K562 (cell line): ENCODE measurements around the gene RNLS. TPM values are rescaled to one million over a fixed set of nuclear protein-coding genes. Genes with fewer than 3 reads are reported as not detected.

Experiments used
- ATAC-seq: fragments of 200-7000 bp; cut with Tn5 transposase; 3 replicates; pipeline ENCODE4 v1.9.1; 2020; ENCODE audit warnings: moderate library complexity
- BruUV-seq: library from RNA; stranded (reverse); fragments of 400-500 nt; replicated peaks from 2 replicates; lab custom pipeline; 2021; lab: Mats Ljungman, UMichigan
- CTCF ChIA-PET: fragments of 300-600 bp; formaldehyde crosslinking; extraction: SDS; loops from one replicate; lab custom pipeline; 2021; ENCODE audit warnings: low intra/inter-chr PET ratio; lab: Yijun Ruan, JAX
- POLR2A ChIA-PET: fragments of 300-600, 350-650 bp; sonication (Branson Sonifier 250); formaldehyde crosslinking; extraction: SDS; loops from one replicate; lab custom pipeline; 2021; ENCODE audit warnings: antibody characterized with exemption, inconsistent platforms; lab: Yijun Ruan, JAX
- DNase-seq, 4 experiments: peaks; one replicate each; pipeline versions ENCODE4 v3.0.0 to v3.0.0-alpha.2; 2011 to 2018; ENCODE audit warnings: low spot score in 3 of 4, mixed read lengths in 3 of 4; ENCODE audit errors: extremely low read depth in 1 of 4
- FAIRE-seq: peaks from 2 replicates; lab custom pipeline; 2011; peaks lifted over from hg19 to GRCh38; lab: Jason Lieb, UNC
- H2AFZ ChIP-seq: 2 replicates; pipeline ENCODE4 v1.6.0; 2011; ENCODE audit warnings: low read depth, low read length, control low read depth, inconsistent platforms
- H3K27ac ChIP-seq: fragments of 200-600 bp; 3 replicates; pipeline ENCODE4 v1.8.0; 2011; ENCODE audit warnings: low read depth, mild to moderate bottlenecking, control low read depth, inconsistent platforms, low read length, moderate library complexity, mixed read lengths; ENCODE audit errors: extremely low read depth
- H3K27me3 ChIP-seq, 2 experiments: fragments of 300-600 bp in 1 of 2; 2 replicates in 1 of 2; 3 replicates in 1 of 2; pipeline versions ENCODE4 v1.6.0 to v1.8.0; 2011; ENCODE audit warnings: inconsistent platforms in 2 of 2, low read length in 2 of 2, mild to moderate bottlenecking in 1 of 2, mixed read lengths in 1 of 2, moderate library complexity in 1 of 2; ENCODE audit not compliant: control insufficient read depth in 2 of 2, insufficient read depth in 2 of 2
- H3K36me3 ChIP-seq: fragments of 300-600 bp; 3 replicates; pipeline ENCODE4 v1.8.0; 2011; ENCODE audit warnings: mild to moderate bottlenecking, low read length, inconsistent platforms; ENCODE audit not compliant: control insufficient read depth, insufficient read depth
- H3K4me1 ChIP-seq, 2 experiments: fragments of 200-600 bp in 1 of 2; replicated peaks in 1 of 2; 2 replicates in 1 of 2; 3 replicates in 1 of 2; pipeline versions ENCODE4 v1.5.1 to v1.8.0; 2011; ENCODE audit warnings: inconsistent platforms in 2 of 2, low read length in 2 of 2, mild to moderate bottlenecking in 1 of 2, mixed read lengths in 1 of 2, moderate library complexity in 1 of 2; ENCODE audit not compliant: control insufficient read depth in 2 of 2, insufficient read depth in 2 of 2
- H3K4me2 ChIP-seq: 2 replicates; pipeline ENCODE4 v1.6.1; 2011; ENCODE audit warnings: low read length, control low read depth, inconsistent platforms, mixed read lengths; ENCODE audit not compliant: insufficient read depth
- H3K4me3 ChIP-seq: fragments of 200-600 bp; sonication (generic), shearing (Covaris generic); 2 replicates; pipeline ENCODE4 v1.5.1; 2016; ENCODE audit warnings: control low read depth, inconsistent platforms
- H3K79me2 ChIP-seq: fragments of 200-600 bp; 3 replicates; pipeline ENCODE4 v1.8.0; 2011; ENCODE audit warnings: low read length, inconsistent platforms; ENCODE audit not compliant: control insufficient read depth, insufficient read depth
- H3K9ac ChIP-seq, 2 experiments: 2 replicates each; pipeline versions ENCODE4 v1.6.0 to v1.6.1; 2011; ENCODE audit warnings: low read depth in 2 of 2, low read length in 2 of 2, control low read depth in 1 of 2, inconsistent platforms in 1 of 2, mild to moderate bottlenecking in 1 of 2, mixed read lengths in 1 of 2; ENCODE audit not compliant: insufficient read depth in 1 of 2
- H3K9me1 ChIP-seq: one replicate; pipeline ENCODE4 v1.6.0; 2011; ENCODE audit warnings: inconsistent platforms, mild to moderate bottlenecking, low read length, moderate library complexity; ENCODE audit not compliant: control insufficient read depth, insufficient read depth
- H3K9me3 ChIP-seq: replicated peaks from 2 replicates; pipeline ENCODE4 v1.5.1; 2011; ENCODE audit warnings: low read depth, low read length, inconsistent platforms; ENCODE audit not compliant: control insufficient read depth, insufficient read depth
- H4K20me1 ChIP-seq: replicated peaks from 2 replicates; pipeline ENCODE4 v1.6.1; 2011; ENCODE audit warnings: low read length, inconsistent platforms, mixed read lengths; ENCODE audit not compliant: control insufficient read depth, insufficient read depth
- MTA3 ChIP-seq: fragments of 450-650 bp; formaldehyde crosslinking; IDR thresholded peaks from 2 replicates; pipeline ENCODE4 v1.6.1; 2017; ENCODE audit warnings: mild to moderate bottlenecking, borderline replicate concordance
- PCBP2 ChIP-seq: fragments of 200-400 bp; formaldehyde crosslinking; IDR thresholded peaks from 2 replicates; pipeline ENCODE4 v1.6.1; 2018; ENCODE audit warnings: low read length, low read depth, mild to moderate bottlenecking, moderate library complexity; ENCODE audit not compliant: poor library complexity, severe bottlenecking
- PRMT5 ChIP-seq: sonication (generic); formaldehyde crosslinking; IDR thresholded peaks from 2 replicates; pipeline ENCODE4 v1.5.0; 2020; ENCODE audit warnings: missing genetic modification reagents
- SETDB1 ChIP-seq: IDR thresholded peaks from one replicate; pipeline ENCODE4 v1.6.1; 2012; ENCODE audit warnings: low read length, control low read depth, inconsistent platforms
- ZNF318 ChIP-seq, 2 experiments: fragments of 450-650 bp; IDR thresholded peaks; 2 replicates each; pipeline ENCODE4 v1.6.1; 2016; ENCODE audit warnings: mild to moderate bottlenecking in 2 of 2, borderline replicate concordance in 1 of 2, low read depth in 1 of 2, moderate library complexity in 1 of 2
- WGBS: fragments of 100-300 bp; shearing (Covaris generic); methylation state at CpG from one replicate; pipeline ENCODE4 v1.1.6; 2016; ENCODE audit warnings: low coverage, mixed read lengths; ENCODE audit not compliant: insufficient coverage; ENCODE audit errors: missing lambda C conversion rate; 5-methylcytosine and 5-hydroxymethylcytosine counted together
- in situ Hi-C: fragments of 300-500 bp; cut with MboI; formaldehyde crosslinking; loops from 4 replicates; pipeline ENCODE4 v1.15.0; 2018; ENCODE audit warnings: inconsistent platforms, mixed read lengths
- intact Hi-C: fragments of 100-400 bp; cut with micrococcal nuclease; formaldehyde crosslinking; loops from 2 replicates; pipeline ENCODE4 v1.14.2; 2022
- polyA plus RNA-seq, 8 experiments: library from polyadenylated mRNA; depleted of rRNA in 4 of 8; stranded (reverse) in 5 of 8; unstranded in 3 of 8; fragments of >200 nt; fragmentation: Nextera tagmentation in 2 of 8; fragmentation: Illumina TruSeq in 1 of 8; extraction: Ambion mirVana in 2 of 8; extraction: Trizol in 1 of 8; gene quantifications; 2 replicates each; pipeline versions ENCODE4 v1.2.1 to v1.2.3, GENCODE V29; 2011 to 2014; ENCODE audit warnings: inconsistent platforms in 1 of 8, missing spikeins in 1 of 8
- total RNA-seq, 7 experiments: library from RNA; depleted of rRNA in 6 of 7; stranded (reverse); fragments of >200 nt in 6 of 7; fragmentation: Illumina TruSeq in 2 of 7; extraction: Trizol in 2 of 7; gene quantifications; 2 replicates each; pipeline versions ENCODE4 v1.2.1 to v1.2.3, GENCODE V29; 2011 to 2021; ENCODE audit warnings: low replicate concordance in 1 of 7
- TF ChIP-seq, protein P1 (sequence below), 2 experiments: IDR thresholded peaks; 2 replicates each; pipeline ENCODE4 v1.6.1; 2012; ENCODE audit warnings: improper control_type of control experiment in 2 of 2, low read depth in 2 of 2, low read length in 2 of 2, borderline replicate concordance in 1 of 2
- TF ChIP-seq, protein P2 (sequence below): fragments of 250-450 bp; sonication (Bioruptor Pico); IDR thresholded peaks from 2 replicates; pipeline ENCODE4 v1.5.0; 2020; ENCODE audit warnings: mild to moderate bottlenecking, borderline replicate concordance

The RNLS gene
- total and polyA plus RNA-seq, 9 of the 15 experiments (the other 6 are each of a cell fraction or from before 2014, with no cell fraction given) = 0.14 to 0.72 (median 0.41) TPM; not detected in 3

DNA sequence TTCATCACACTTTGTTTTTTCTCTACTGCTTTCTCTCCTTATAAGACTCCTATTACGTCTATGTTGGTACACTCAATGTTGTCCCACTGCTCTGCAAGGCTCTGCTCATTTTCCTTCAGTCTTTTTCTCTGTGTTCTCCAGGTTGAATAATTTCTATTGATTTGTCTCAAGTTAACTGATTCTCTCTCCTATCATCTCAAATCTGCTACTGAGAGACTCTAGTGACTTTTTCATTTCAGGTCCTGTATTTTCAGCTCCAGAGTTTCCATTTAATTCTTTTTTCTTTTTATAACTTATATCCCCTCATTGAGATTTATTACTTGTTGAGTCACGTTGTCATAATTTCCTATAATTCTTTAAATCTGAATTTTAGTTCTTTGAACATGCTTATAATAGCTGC, 100.9 kb downstream of the RNLS start (continued):
- TF ChIP-seq PCBP2 (no peak), MTA3 (no peak)

GRCh38 chr10:88478256-88478655, 104.9 kb downstream of the RNLS start:
- ATAC-seq = no peak
- TF ChIP-seq, protein P1, sequence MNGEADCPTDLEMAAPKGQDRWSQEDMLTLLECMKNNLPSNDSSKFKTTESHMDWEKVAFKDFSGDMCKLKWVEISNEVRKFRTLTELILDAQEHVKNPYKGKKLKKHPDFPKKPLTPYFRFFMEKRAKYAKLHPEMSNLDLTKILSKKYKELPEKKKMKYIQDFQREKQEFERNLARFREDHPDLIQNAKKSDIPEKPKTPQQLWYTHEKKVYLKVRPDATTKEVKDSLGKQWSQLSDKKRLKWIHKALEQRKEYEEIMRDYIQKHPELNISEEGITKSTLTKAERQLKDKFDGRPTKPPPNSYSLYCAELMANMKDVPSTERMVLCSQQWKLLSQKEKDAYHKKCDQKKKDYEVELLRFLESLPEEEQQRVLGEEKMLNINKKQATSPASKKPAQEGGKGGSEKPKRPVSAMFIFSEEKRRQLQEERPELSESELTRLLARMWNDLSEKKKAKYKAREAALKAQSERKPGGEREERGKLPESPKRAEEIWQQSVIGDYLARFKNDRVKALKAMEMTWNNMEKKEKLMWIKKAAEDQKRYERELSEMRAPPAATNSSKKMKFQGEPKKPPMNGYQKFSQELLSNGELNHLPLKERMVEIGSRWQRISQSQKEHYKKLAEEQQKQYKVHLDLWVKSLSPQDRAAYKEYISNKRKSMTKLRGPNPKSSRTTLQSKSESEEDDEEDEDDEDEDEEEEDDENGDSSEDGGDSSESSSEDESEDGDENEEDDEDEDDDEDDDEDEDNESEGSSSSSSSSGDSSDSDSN (IDR thresholded peaks at IDR 0.05; ENCODE audit: borderline replicate concordance in 1 of 2, low read depth in 2 of 2, low read length in 2 of 2) = no peak
- TF ChIP-seq SETDB1 = no peak
- TF ChIP-seq ZNF318 (IDR thresholded peaks at IDR 0.05; ENCODE audit: borderline replicate concordance in 1 of 2, low read depth in 1 of 2) = no peak
- TF ChIP-seq, protein P2, sequence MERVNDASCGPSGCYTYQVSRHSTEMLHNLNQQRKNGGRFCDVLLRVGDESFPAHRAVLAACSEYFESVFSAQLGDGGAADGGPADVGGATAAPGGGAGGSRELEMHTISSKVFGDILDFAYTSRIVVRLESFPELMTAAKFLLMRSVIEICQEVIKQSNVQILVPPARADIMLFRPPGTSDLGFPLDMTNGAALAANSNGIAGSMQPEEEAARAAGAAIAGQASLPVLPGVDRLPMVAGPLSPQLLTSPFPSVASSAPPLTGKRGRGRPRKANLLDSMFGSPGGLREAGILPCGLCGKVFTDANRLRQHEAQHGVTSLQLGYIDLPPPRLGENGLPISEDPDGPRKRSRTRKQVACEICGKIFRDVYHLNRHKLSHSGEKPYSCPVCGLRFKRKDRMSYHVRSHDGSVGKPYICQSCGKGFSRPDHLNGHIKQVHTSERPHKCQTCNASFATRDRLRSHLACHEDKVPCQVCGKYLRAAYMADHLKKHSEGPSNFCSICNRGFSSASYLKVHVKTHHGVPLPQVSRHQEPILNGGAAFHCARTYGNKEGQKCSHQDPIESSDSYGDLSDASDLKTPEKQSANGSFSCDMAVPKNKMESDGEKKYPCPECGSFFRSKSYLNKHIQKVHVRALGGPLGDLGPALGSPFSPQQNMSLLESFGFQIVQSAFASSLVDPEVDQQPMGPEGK (CRISPR knock-in tag) = no peak
- no peak for TF ChIP-seq PRMT5 (CRISPR knock-in tag)

More at GRCh38 chr10:88478256-88478655, 104.9 kb downstream of the RNLS start:
- no peak for FAIRE-seq
- Histone ChIP-seq H3K9ac (no peak overlapping the region), H3K4me1 (no peaks in the 10 kb centered on the region), H4K20me1 (no peaks in the 10 kb centered on the region), H3K27me3 (no peaks in the 10 kb centered on the region), H3K79me2 (no peaks in the 10 kb centered on the region), H3K36me3 (no peaks in the 10 kb centered on the region), H3K4me3 (no peak overlapping the region), H3K9me1 (no peaks in the 10 kb centered on the region), H2AFZ (no peak overlapping the region), H3K4me2 (no peak overlapping the region), H3K27ac (no peak overlapping the region), H3K9me3 (no peaks in the 10 kb centered on the region)
- no peak for DNase-seq
- ChIA-PET POLR2A (no interaction called here), CTCF (no interaction called here)
- in situ Hi-C loops (no loop called here), intact Hi-C loops (no loop called here)
- no TSS peak for BruUV-seq
- 0% methylated on average over 2 of the region's 2 CpGs for WGBS
